SU-DHL-6 (cell line): Measurements from ENCODE around the gene GSC2.

ENCODE experiments used
- H2AFZ ChIP-seq: fragments of 200-600 bp; sonication (generic); 2 replicates; pipeline ENCODE4 v1.6.1; 2014; ENCODE audit warnings: low read depth, mild to moderate bottlenecking, moderate library complexity, mixed read lengths, antibody characterized with exemption, low read length; ENCODE audit not compliant: severe bottlenecking
- H3F3A ChIP-seq: fragments of 200-600 bp; shearing (Covaris generic); 2 replicates; pipeline ENCODE4 v1.6.0; 2016; ENCODE audit warnings: antibody characterized with exemption, mild to moderate bottlenecking; ENCODE audit not compliant: insufficient read depth
- H3K27ac ChIP-seq: fragments of 200-600 bp; sonication (generic); 2 replicates; pipeline ENCODE4 v1.5.1; 2016; ENCODE audit warnings: low read depth, mild to moderate bottlenecking, low read length, moderate library complexity, mixed read lengths
- H3K27me3 ChIP-seq: fragments of 200-600 bp; sonication (generic), shearing (Covaris generic); 2 replicates; pipeline ENCODE4 v1.6.0; 2014; ENCODE audit warnings: mild to moderate bottlenecking, low read length
- H3K36me3 ChIP-seq: fragments of 200-600 bp; sonication (generic); 2 replicates; pipeline ENCODE4 v1.6.1; 2014; ENCODE audit warnings: mild to moderate bottlenecking, low read length, mixed read lengths
- H3K4me2 ChIP-seq: fragments of 300-600, 200-600 bp; shearing (Covaris generic), sonication (generic); 2 replicates; pipeline ENCODE4 v1.6.0; 2014; ENCODE audit warnings: low read length, low read depth, mild to moderate bottlenecking; ENCODE audit not compliant: poor library complexity, severe bottlenecking
- H3K4me3 ChIP-seq: fragments of 200-600 bp; sonication (generic); 2 replicates; pipeline ENCODE4 v1.5.1; 2014; ENCODE audit warnings: antibody characterized with exemption, low read length, mild to moderate bottlenecking, mixed read lengths; ENCODE audit not compliant: insufficient read depth, poor library complexity, severe bottlenecking
- H3K79me2 ChIP-seq: fragments of 200-600 bp; sonication (generic); 2 replicates; pipeline ENCODE4 v1.6.1; 2014; ENCODE audit warnings: mild to moderate bottlenecking, low read length, moderate library complexity; ENCODE audit not compliant: insufficient read depth
- H3K9ac ChIP-seq: fragments of 200-600 bp; sonication (generic); 2 replicates; pipeline ENCODE4 v1.7.0; 2014; ENCODE audit warnings: mild to moderate bottlenecking, low read length
- H3K9me2 ChIP-seq: fragments of 200-600 bp; sonication (generic); replicated peaks from 2 replicates; pipeline ENCODE4 v1.6.1; 2014; ENCODE audit warnings: low read length; ENCODE audit not compliant: insufficient read depth
- H3K9me3 ChIP-seq: fragments of 200-600 bp; sonication (generic); 2 replicates; pipeline ENCODE4 v1.6.1; 2014; ENCODE audit warnings: low read length, mixed read lengths; ENCODE audit not compliant: insufficient read depth
- H4K20me1 ChIP-seq: fragments of 200-600 bp; sonication (generic); 2 replicates; pipeline ENCODE4 v1.6.1; 2014; ENCODE audit warnings: low read depth, mild to moderate bottlenecking, antibody characterized with exemption, low read length, moderate library complexity, mixed read lengths
- CTCF ChIP-seq: fragments of 200-600 bp; sonication (generic); IDR thresholded peaks from one replicate; pipeline ENCODE4 v1.5.1; 2017; ENCODE audit warnings: antibody characterized with exemption, mild to moderate bottlenecking, low read length, moderate library complexity; ENCODE audit not compliant: insufficient read depth, poor library complexity, severe bottlenecking
- EZH2phosphoT487 ChIP-seq: fragments of 200-600 bp; sonication (generic), shearing (Covaris generic); conservative IDR thresholded peaks from 2 replicates; pipeline ENCODE4 v1.6.1; 2018; ENCODE audit warnings: mild to moderate bottlenecking, antibody characterized with exemption, low read length, moderate library complexity, mixed read lengths

The GSC2 gene

GRCh38 chr22:19176732-19177131 is 26.6 kb upstream of the GSC2 start:
- TF ChIP-seq EZH2phosphoT487 (no peak), CTCF (no peak)
- no peak overlapping the region for H3K27ac ChIP-seq
- H3F3A ChIP-seq = no peaks in the 10 kb centered on the region
- H3K4me3 ChIP-seq = no peak overlapping the region
- peak overlapping the region; percentile 57 for H3K4me2 ChIP-seq
- H3K79me2 ChIP-seq = peaks cover 23% of the 10 kb centered on the region
- H4K20me1 ChIP-seq = no peaks in the 10 kb centered on the region
- H3K9ac ChIP-seq = no peak overlapping the region
- no peaks in the 10 kb centered on the region for H3K27me3 ChIP-seq
- no peak overlapping the region for H2AFZ ChIP-seq
- no peaks in the 10 kb centered on the region for H3K36me3 ChIP-seq
- no peaks in the 10 kb centered on the region for H3K9me2 ChIP-seq
- H3K9me3 ChIP-seq = no peaks in the 10 kb centered on the region

DNA sequence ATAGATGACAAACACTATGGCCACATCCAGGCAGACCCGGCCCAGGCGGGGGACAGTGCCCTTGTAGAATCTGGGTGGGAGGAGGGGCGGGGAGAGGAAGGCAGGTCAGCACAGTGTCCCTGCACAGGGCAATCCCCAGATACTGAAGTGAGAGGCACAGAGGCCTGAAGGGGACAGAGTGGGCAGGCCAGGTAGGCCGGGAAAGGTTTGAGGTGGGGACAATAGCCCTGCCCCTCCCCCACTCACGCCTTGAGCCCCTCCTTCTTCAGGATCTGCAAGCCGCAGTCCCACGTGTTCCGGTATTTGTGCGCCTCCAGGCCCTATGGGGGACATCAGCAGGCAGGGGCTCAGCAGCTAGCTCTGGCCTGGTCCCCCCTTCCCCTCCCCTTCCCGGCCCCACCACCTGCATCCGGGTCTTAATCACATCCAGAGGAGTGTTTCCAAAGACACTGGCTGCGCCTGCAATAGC is 26.1 kb upstream of the GSC2 start:
- Histone ChIP-seq H3K27ac (no peak overlapping the region), H3K4me3 (no peak overlapping the region), H2AFZ (no peak overlapping the region), H3K9me3 (no peaks in the 10 kb centered on the region), H3K4me2 (no peak overlapping the region), H3K9me2 (no peaks in the 10 kb centered on the region), H3K79me2 (peaks cover 24% of the 10 kb centered on the region), H3F3A (no peaks in the 10 kb centered on the region), H3K36me3 (no peaks in the 10 kb centered on the region), H4K20me1 (no peaks in the 10 kb centered on the region), H3K27me3 (no peaks in the 10 kb centered on the region), H3K9ac (no peak overlapping the region)
- TF ChIP-seq EZH2phosphoT487 (no peak), CTCF (no peak)

GRCh38 chr22:19175602-19176174 is 25.6 kb upstream of the GSC2 start:
- Histone ChIP-seq H3K4me3 (no peak overlapping the region), H3K9ac (no peak overlapping the region), H3K27me3 (no peaks in the 10 kb centered on the region), H3K4me2 (no peak overlapping the region), H3K36me3 (no peaks in the 10 kb centered on the region), H3K9me2 (no peaks in the 10 kb centered on the region), H3K79me2 (peaks cover 24% of the 10 kb centered on the region), H4K20me1 (no peaks in the 10 kb centered on the region), H3K27ac (no peak overlapping the region), H3F3A (no peaks in the 10 kb centered on the region), H3K9me3 (no peaks in the 10 kb centered on the region), H2AFZ (no peak overlapping the region)
- TF ChIP-seq EZH2phosphoT487 = no peak
- TF ChIP-seq CTCF = no peak
